Measurements from ENCODE around the gene PROC.

- TF ChIP-seq POLR2A (IDR thresholded peaks at IDR 0.05) (no peak), CTCF (IDR thresholded peaks at IDR 0.05) (no peak)
These were observed 51.7 kb downstream of the PROC start for GRCh38 chr2:127469974-127470373.
